ELF-1 (cell line): ENCODE measurements around the gene LPIN3.

Source experiments
- DNase-seq: peaks from one replicate; pipeline ENCODE4 v3.0.0-alpha.2; 2016; ENCODE audit warnings: low read depth, low spot score

The LPIN3 gene

DNA sequence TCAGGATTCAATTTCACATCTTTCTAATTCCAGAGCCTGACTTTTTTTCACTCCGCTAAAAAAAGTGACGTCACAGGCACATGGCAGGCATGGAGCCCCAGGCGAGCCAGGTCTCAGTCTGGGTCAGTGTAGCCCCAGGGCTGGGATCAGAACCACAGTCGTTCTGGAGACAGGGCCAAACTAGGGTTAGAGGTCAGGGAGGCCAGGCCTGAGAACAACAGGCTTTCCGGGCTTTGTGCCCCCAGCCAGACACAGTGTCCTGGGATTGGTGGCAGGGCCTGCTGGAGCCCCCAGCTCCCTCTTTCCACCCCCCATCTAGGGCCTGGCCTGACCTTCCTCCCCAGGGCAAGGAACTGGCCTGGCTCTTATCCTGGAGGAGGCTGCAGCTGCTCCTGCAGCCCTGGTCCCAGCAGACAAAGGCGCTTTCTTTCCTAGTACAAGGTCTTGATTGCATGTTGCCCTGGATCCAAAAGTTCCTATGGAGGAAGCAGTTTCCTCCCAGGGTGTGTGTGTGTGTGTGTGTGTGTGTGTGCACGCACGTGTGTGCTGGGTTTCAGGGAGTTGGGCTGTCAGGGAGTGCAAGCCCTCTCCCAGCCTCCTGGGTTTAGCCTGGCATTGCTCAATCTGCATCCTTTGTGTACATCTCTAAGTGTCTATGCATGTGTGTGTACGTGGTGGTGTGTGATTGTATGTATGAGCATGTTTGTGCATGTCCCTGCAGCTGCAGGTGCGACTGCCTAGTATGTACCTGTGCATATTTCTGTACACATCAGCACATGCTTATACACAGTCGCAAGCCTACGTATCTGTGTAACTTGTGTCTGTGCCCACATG lies 52.5 kb downstream of the LPIN3 start:
- DNase-seq, result peak; percentile 95

- no peak for DNase-seq
Measured at GRCh38 chr20:41393705-41394066, 53.1 kb downstream of the LPIN3 start.

DNA sequence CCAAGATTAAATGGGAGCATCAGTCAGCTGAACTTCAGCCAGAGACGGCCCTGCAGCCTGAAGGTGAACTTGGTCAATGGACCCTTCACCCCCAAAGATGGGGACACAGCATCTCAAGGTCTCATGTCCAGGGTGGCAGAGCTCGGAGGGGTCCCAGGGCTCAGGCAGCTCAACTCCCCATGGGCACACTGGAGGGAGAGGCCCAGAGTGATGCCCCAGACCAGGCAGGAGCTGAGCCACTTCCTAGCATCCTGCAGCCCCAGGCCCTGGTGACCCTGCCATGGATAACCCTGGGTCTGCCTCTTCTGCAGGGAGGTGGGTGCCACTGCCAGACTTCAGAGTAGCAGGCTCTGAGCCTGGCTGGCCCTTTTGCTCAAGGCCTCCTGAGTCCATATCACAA lies 53.5 kb downstream of the LPIN3 start:
- DNase-seq, result no peak

- DNase-seq, result no peak
Measured at GRCh38 chr20:41394931-41395666, 54.5 kb downstream of the LPIN3 start.

GRCh38 chr20:41395667-41396664 lies 55.3 kb downstream of the LPIN3 start:
- peak; percentile 82 for DNase-seq

DNA sequence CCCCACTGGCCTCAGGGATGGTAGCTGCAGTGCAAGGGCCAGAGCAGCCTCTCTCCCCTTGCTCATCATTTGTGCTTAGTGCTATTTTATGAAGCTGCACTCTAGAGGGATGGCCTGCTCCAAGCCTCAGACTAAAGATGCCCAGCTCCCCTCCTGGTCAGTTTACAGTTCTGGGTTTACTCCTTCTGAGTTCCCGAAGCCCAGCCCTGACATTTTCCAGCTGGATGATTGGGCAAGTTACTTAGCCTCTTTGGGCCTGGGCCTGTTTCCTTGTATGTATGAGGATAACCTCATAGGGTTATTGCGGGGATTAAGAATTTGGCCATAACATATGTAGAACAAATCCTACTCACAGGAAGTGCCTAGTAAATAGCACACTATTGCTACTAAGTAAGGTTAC lies 57.8 kb downstream of the LPIN3 start:
- DNase-seq, result no peak

DNA sequence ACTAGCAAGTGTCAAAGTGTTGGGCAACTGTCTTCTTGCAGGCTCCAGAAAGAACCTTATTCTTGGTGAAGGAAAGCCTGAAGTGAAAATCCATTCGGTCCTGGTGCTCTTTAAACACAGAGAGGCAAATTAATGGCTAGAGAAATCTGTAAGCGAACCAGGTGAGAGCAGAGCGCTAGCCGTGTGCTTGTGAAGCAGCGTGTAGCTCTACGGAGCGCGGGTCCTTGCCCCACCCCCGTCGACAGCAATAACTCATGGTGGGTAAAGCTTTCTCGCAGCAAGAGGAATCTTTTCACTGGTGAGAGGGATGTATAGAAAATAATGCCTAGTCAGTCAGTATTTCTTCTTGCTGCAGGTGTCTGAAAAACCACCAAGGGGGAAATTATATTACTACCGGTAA lies 63.0 kb downstream of the LPIN3 start:
- DNase-seq, result no peak

DNA sequence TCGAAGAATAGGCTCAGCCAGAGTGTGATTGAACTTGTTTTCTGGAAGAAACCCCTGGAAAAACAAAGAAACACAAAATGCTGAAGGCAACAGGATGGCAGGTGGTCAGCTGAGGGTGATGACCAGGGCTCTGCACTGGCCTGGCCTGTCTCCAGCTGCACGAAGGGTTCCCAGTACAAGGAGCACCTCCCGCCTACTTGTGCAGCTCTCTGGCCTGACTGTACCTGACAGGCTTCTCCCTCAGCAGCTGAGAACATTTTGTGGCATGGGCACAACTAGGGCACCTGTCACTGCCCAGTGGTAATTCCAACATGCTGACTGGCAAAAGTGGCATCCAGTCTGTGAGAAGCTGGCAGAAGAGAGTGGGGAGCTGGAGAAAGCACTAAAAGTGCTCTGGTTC lies 64.8 kb downstream of the LPIN3 start:
- DNase-seq, result no peak

GRCh38 chr20:41406353-41406752 lies 65.7 kb downstream of the LPIN3 start:
- no peak for DNase-seq

- DNase-seq, result no peak
Measured at GRCh38 chr20:41406896-41407444, 66.3 kb downstream of the LPIN3 start.

- DNase-seq, result no peak
Measured at GRCh38 chr20:41407607-41408006, 67.0 kb downstream of the LPIN3 start.

- no peak for DNase-seq
Measured at GRCh38 chr20:41408156-41408794, 67.7 kb downstream of the LPIN3 start.

DNA sequence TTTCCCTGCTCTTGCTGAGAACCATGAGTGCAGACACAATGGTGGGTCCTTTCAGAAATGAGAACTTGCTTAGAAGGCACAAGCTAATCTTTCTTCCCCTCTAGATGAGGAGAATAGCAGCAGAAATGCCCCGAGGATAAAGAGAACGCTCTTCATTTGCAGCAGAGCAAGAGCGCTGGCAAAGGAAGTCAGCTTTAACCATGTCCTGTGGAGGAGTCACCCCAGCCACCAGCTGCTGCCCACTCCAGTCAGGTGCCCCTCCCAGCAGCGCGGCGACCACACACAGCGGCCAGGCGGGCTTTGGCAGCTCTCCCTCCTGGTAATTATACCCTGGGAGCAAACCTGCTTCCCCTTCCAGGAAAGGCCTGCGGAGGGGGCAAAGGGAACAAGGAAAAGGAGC lies 68.4 kb downstream of the LPIN3 start:
- DNase-seq, result no peak
